Measurements from ENCODE around the gene ENSA. TPM values are rescaled to one million over a fixed set of nuclear protein-coding genes. Genes with fewer than 3 reads are reported as not detected.
A peak's percentile ranks its signal among the peaks of the same experiment; 100 is the strongest.

The ENSA gene
- 100 to 1,000 TPM in 6 of 9 donors, 10 to 100 TPM in 3; 91.8 to 167 (median 114) TPM for total RNA-seq
- 100 to 1,000 TPM in 2 of 3 donors, 10 to 100 TPM in 1; 100.0 to 215 (median 110) TPM for polyA plus RNA-seq
- long read RNA-seq, donor 1, transcript ENSA-201 (3 exons, 2,818 nt): minor isoform, 26 of 145 reads
- long read RNA-seq, donor 1, transcript ENSA-208 (4 exons, 2,085 nt): major isoform, 31 of 145 reads
- long read RNA-seq, donor 1, partial matches to known transcripts: 77 of 145 reads
- long read RNA-seq, donor 1, other reads (novel, unspliced or antisense): 0 of 145 reads
- long read RNA-seq, donor 2, transcript ENSA-201 (3 exons, 2,818 nt): major isoform, 30 of 51 reads
- long read RNA-seq, donor 2, transcript ENSA-208 (4 exons, 2,085 nt): minor isoform, 13 of 51 reads
- long read RNA-seq, donor 2, partial matches to known transcripts: 0 of 51 reads
- long read RNA-seq, donor 2, other reads (novel, unspliced or antisense): 0 of 51 reads
- long read RNA-seq, donor 3, transcript ENSA-201 (3 exons, 2,818 nt): major isoform, 24 of 51 reads
- long read RNA-seq, donor 3, transcript ENSA-208 (4 exons, 2,085 nt): minor isoform, 18 of 51 reads
- long read RNA-seq, donor 3, partial matches to known transcripts: 0 of 51 reads
- long read RNA-seq, donor 3, other reads (novel, unspliced or antisense): 0 of 51 reads
- long read RNA-seq, donor 4, transcript ENSA-201 (3 exons, 2,818 nt): minor isoform, 9 of 29 reads
- long read RNA-seq, donor 4, transcript ENSA-208 (4 exons, 2,085 nt): major isoform, 11 of 29 reads
- long read RNA-seq, donor 4, partial matches to known transcripts: 0 of 29 reads
- long read RNA-seq, donor 4, other reads (novel, unspliced or antisense): 7 of 29 reads
- long read RNA-seq, donor 5, transcript ENSA-214 (3 exons, 1,369 nt): minor isoform, 5 of 118 reads
- long read RNA-seq, donor 5, transcript ENSA-208 (4 exons, 2,085 nt): minor isoform, 24 of 118 reads
- long read RNA-seq, donor 5, transcript ENSA-201 (3 exons, 2,818 nt): major isoform, 77 of 118 reads
- long read RNA-seq, donor 5, partial matches to known transcripts: 1 of 118 reads
- long read RNA-seq, donor 5, other reads (novel, unspliced or antisense): 7 of 118 reads
- long read RNA-seq, donor 6, transcript ENSA-208 (4 exons, 2,085 nt): major isoform, 9 of 22 reads
- long read RNA-seq, donor 6, transcript ENSA-201 (3 exons, 2,818 nt): minor isoform, 8 of 22 reads
- long read RNA-seq, donor 6, partial matches to known transcripts: 0 of 22 reads
- long read RNA-seq, donor 6, other reads (novel, unspliced or antisense): 1 of 22 reads
- long read RNA-seq, donor 7, transcript ENSA-208 (4 exons, 2,085 nt): major isoform, 19 of 33 reads
- long read RNA-seq, donor 7, transcript ENSA-201 (3 exons, 2,818 nt): minor isoform, 8 of 33 reads
- long read RNA-seq, donor 7, partial matches to known transcripts: 0 of 33 reads
- long read RNA-seq, donor 7, other reads (novel, unspliced or antisense): 0 of 33 reads
- long read RNA-seq, donor 8, transcript ENSA-207 (2 exons, 703 nt): minor isoform, 5 of 79 reads
- long read RNA-seq, donor 8, transcript ENSA-201 (3 exons, 2,818 nt): minor isoform, 18 of 79 reads
- long read RNA-seq, donor 8, transcript ENSA-208 (4 exons, 2,085 nt): major isoform, 29 of 79 reads
- long read RNA-seq, donor 8, partial matches to known transcripts: 26 of 79 reads
- long read RNA-seq, donor 8, other reads (novel, unspliced or antisense): 0 of 79 reads
- long read RNA-seq, donor 9, transcript ENSA-208 (4 exons, 2,085 nt): minor isoform, 15 of 37 reads
- long read RNA-seq, donor 9, transcript ENSA-201 (3 exons, 2,818 nt): major isoform, 18 of 37 reads
- long read RNA-seq, donor 9, partial matches to known transcripts: 0 of 37 reads
- long read RNA-seq, donor 9, other reads (novel, unspliced or antisense): 0 of 37 reads
- long read RNA-seq, donor 10, transcript ENSA-201 (3 exons, 2,818 nt): major isoform, 10 of 24 reads
- long read RNA-seq, donor 10, transcript ENSA-208 (4 exons, 2,085 nt): major isoform, 10 of 24 reads
- long read RNA-seq, donor 10, partial matches to known transcripts: 0 of 24 reads
- long read RNA-seq, donor 10, other reads (novel, unspliced or antisense): 0 of 24 reads

- no peaks in the 10 kb centered on the region for H3K9me3 ChIP-seq (replicated peaks in 1 of 3)
- peak within 1 kb of the TSS in 3 of 4 donors; percentile 77 to 98 (median 82) for H3K4me3 ChIP-seq
- H3K36me3 ChIP-seq (replicated peaks in 1 of 2): peaks cover 0 to 30% of the 10 kb centered on the region in 2 donors
- peak; percentile 96 to 100 (median 99) for DNase-seq
- 0 to 1% (median 1%) methylated on average over 24 to 49 of the region's 49 CpGs for WGBS, 4 donors
- no peaks in the 10 kb centered on the region for H3K27me3 ChIP-seq
- peak within 1 kb of the TSS; percentile 93 to 99 (median 98) for H3K27ac ChIP-seq
- TF ChIP-seq POLR2A (IDR thresholded peaks at IDR 0.05): peak; percentile 83 to 90
- TF ChIP-seq, protein P1, sequence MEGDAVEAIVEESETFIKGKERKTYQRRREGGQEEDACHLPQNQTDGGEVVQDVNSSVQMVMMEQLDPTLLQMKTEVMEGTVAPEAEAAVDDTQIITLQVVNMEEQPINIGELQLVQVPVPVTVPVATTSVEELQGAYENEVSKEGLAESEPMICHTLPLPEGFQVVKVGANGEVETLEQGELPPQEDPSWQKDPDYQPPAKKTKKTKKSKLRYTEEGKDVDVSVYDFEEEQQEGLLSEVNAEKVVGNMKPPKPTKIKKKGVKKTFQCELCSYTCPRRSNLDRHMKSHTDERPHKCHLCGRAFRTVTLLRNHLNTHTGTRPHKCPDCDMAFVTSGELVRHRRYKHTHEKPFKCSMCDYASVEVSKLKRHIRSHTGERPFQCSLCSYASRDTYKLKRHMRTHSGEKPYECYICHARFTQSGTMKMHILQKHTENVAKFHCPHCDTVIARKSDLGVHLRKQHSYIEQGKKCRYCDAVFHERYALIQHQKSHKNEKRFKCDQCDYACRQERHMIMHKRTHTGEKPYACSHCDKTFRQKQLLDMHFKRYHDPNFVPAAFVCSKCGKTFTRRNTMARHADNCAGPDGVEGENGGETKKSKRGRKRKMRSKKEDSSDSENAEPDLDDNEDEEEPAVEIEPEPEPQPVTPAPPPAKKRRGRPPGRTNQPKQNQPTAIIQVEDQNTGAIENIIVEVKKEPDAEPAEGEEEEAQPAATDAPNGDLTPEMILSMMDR (IDR thresholded peaks at IDR 0.05): peak in 1 of 6 experiments; percentile 22
- intact Hi-C loops (cut with DNase I): no loop called here
- H3K4me1 ChIP-seq (replicated peaks in 1 of 2): peaks cover 12 to 27% of the 10 kb centered on the region in 2 donors
These were observed at the start of gene ENSA for GRCh38 chr1:150629115-150629928. TSS of gene ENSA (minus strand) at chr1:150629612. CDS start at chr1:150629470, 142 bp downstream.

DNA sequence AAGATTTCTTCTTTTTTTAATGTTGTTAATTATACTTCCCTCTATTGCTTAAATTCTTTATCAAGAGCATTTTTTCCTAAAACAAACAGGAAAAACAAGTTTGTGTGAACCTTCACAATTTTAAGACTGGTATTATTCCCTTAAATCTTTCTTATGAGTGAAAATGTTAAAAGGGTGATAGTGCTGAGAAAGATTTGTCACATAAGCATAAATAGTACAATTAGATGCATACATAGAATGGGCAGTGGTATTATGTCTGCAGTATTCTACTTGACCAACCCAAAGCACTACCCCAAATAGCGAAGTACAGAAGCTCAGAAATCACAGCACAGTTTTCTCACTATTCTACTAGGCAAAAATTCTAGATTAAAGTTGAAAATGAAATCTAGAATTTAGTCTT is 49.6 kb upstream of the ENSA start:
- no peak overlapping the region for H3K4me3 ChIP-seq
- TF ChIP-seq, protein P1 (IDR thresholded peaks at IDR 0.05): no peak
- TF ChIP-seq POLR2A (IDR thresholded peaks at IDR 0.05): no peak
- H3K9me3 ChIP-seq (replicated peaks in 1 of 3): no peaks in the 10 kb centered on the region
- no peaks in the 10 kb centered on the region for H3K27me3 ChIP-seq
- WGBS, 4 donors: 92 to 100% (median 97%) methylated on average over 1 of the region's 1 CpG
- no peak overlapping the region for H3K27ac ChIP-seq
- H3K36me3 ChIP-seq (replicated peaks in 1 of 2): peaks cover 0 to 3% of the 10 kb centered on the region in 2 donors
- no peak for DNase-seq
- intact Hi-C loops (cut with DNase I): no loop called here
- no peaks in the 10 kb centered on the region for H3K4me1 ChIP-seq (replicated peaks in 1 of 2)

GRCh38 chr1:150674881-150675280 is 45.5 kb upstream of the ENSA start:
- Histone ChIP-seq H3K27me3 (no peaks in the 10 kb centered on the region), H3K4me1 (replicated peaks in 1 of 2) (no peaks in the 10 kb centered on the region), H3K4me3 (no peak overlapping the region), H3K27ac (no peak overlapping the region), H3K9me3 (replicated peaks in 1 of 3) (no peaks in the 10 kb centered on the region), H3K36me3 (replicated peaks in 1 of 2) (no peaks in the 10 kb centered on the region)
- intact Hi-C loops (cut with DNase I): no loop called here
- 93 to 99% (median 95%) methylated on average over 4 of the region's 4 CpGs for WGBS, 4 donors
- DNase-seq: no peak
- TF ChIP-seq, protein P1 (IDR thresholded peaks at IDR 0.05): no peak
- no peak for TF ChIP-seq POLR2A (IDR thresholded peaks at IDR 0.05)

Measured in adrenal gland (tissue), 19 donors.